ENCODE results near the gene LSP1.
A peak's percentile ranks its signal among the peaks of the same experiment; 100 is the strongest.
"Not testable (repeated sequence)": the region's sequence is repeated elsewhere in the genome, so short reads cannot be mapped to it uniquely, and the experiment has no call there.

The LSP1 gene

DNA sequence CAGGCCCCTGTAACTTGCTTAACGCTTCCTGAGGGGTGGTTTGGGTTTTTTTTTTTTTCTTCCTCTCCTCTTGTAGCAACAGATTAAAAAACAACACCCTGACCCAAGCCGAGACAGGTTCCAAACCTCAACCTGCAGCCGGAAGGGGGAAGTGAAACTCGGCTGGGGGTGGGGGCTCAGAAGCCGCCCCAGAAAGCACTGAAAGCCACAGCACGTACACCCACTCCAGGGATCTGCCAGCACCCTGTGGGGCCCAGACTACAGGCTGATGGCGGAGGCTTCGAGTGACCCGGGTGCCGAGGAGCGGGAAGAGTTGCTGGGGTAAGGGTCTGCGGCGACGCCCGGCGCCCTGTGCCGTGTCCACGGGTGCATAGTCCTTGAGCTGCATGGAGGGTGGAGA is at the start of gene LSP1:
Gene LSP1 (plus strand): TSS at position 208 of the 400 bp plus-strand sequence. CDS start 61 bp downstream, at position 269.
- peak; percentile 50 to 55 for DNase-seq (ENCODE audit: extremely low read depth in 1 of 2, low read depth in 1 of 2)

DNA sequence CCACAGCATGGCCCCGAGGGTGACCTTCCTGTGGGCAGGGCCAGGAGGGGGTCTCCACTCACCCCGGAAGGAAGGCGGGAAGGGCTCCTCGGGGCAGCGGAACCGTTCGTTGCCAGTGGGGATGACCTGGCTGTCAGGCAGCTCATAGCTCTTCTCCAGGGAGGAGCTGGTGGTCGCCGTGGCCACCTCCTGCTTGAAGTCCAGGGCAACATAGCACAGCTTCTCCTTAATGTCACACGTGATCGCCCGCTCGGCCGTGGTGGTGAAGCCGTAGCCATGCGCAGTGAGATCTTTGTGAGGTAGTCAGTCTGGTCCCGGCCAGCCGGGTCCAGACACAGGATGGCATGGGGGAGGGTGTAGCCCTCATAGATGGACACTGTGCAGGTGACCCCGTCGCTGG is 49.6 kb upstream of the LSP1 start:
- no peak for DNase-seq (ENCODE audit: extremely low read depth in 1 of 2, low read depth in 1 of 2)

- not testable (repeated sequence) for DNase-seq (ENCODE audit: extremely low read depth in 1 of 2, low read depth in 1 of 2)
Measured at GRCh38 chr11:1803835-1804519, 48.9 kb upstream of the LSP1 start.

GRCh38 chr11:1805525-1805924 is 47.4 kb upstream of the LSP1 start:
- no peak for DNase-seq (ENCODE audit: extremely low read depth in 1 of 2, low read depth in 1 of 2)

DNA sequence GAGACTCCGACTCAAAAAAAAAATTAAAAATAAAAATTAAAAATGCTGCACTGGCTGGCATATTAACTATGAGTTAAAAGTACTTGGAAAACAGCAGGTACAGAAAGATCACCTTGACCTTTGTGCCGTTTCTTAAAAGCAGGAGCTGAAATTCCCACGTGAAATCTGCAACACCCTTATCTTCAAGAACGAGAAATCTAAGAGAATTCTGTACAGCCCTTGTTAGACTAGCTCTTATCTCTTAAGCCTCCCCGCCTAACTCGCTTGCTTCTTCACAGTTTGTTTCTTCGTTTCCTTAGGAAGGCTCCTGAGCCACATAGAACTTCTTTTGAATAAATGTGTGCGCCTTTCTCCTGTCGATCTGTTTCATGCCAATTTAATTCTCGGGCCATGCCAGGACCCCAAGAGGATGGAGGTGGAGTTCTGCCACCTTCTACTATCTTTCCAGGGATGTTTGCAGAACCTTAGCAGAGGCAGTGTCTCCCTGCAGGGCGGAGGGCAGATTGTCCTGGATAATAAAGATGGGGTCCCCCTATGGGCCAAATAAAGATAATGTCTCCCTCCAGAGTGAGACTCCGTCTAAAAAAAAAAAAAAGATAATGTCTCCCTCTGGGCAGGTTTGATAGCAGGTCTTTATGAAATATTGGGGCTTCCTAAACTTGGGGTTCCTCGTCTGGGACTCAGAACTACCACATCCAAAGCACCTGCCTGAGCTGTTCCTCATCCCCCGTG is 45.5 kb upstream of the LSP1 start:
- no peak for DNase-seq (ENCODE audit: extremely low read depth in 1 of 2, low read depth in 1 of 2)

- DNase-seq (ENCODE audit: extremely low read depth in 1 of 2, low read depth in 1 of 2): no peak
Measured at GRCh38 chr11:1810761-1811160, 42.1 kb upstream of the LSP1 start.

DNA sequence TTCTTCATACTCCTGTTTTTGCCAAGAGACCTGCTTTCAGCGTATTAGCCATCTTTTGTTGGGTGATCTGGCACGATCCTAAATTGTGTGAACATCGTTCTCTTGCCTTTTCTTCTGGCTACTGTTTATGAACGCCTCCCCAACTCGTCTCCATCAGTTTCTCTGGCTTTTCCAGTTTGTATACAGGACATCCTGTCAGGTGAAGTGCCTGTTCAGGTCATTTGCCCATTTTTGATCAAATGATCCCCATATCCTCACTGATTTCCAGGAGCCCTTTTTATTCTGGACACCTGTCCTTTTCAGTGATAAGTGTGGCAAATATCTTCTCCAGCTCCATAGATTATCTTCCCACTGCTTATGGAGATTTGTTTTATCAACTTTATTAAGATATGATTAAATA is 40.6 kb upstream of the LSP1 start:
- DNase-seq (ENCODE audit: extremely low read depth in 1 of 2, low read depth in 1 of 2): no peak

DNA sequence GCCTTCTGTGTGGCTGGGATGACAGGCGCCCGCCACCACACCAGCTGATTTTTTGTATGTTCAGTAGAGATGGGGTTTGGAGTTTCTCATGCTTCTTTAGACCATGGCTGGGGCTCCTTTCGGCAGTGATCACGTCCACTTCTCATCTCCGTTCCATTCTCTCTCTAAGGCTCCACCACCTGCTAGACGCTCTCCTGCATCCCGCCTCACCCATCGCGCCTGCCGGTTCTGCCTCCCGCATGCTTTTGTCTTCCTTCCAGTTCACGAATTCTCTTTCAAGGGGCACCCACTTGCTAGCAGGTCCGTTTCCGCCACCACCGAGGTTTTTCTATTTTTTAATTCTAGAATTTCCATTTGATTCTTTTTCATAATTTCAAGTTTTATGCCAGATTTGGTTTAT is 40.1 kb upstream of the LSP1 start:
- DNase-seq (ENCODE audit: extremely low read depth in 1 of 2, low read depth in 1 of 2): no peak

GRCh38 chr11:1813356-1813755 is 39.5 kb upstream of the LSP1 start:
- not testable (repeated sequence) for DNase-seq (ENCODE audit: extremely low read depth in 1 of 2, low read depth in 1 of 2)

- DNase-seq (ENCODE audit: extremely low read depth in 1 of 2, low read depth in 1 of 2): no peak
Measured at GRCh38 chr11:1814691-1815090, 38.2 kb upstream of the LSP1 start.

GRCh38 chr11:1815311-1815710 is 37.6 kb upstream of the LSP1 start:
- no peak for DNase-seq (ENCODE audit: extremely low read depth in 1 of 2, low read depth in 1 of 2)

- DNase-seq (ENCODE audit: extremely low read depth in 1 of 2, low read depth in 1 of 2): no peak
Measured at GRCh38 chr11:1815751-1816150, 37.1 kb upstream of the LSP1 start.

GRCh38 chr11:1817000-1817399 is 35.9 kb upstream of the LSP1 start:
- no peak for DNase-seq (ENCODE audit: extremely low read depth in 1 of 2, low read depth in 1 of 2)

DNA sequence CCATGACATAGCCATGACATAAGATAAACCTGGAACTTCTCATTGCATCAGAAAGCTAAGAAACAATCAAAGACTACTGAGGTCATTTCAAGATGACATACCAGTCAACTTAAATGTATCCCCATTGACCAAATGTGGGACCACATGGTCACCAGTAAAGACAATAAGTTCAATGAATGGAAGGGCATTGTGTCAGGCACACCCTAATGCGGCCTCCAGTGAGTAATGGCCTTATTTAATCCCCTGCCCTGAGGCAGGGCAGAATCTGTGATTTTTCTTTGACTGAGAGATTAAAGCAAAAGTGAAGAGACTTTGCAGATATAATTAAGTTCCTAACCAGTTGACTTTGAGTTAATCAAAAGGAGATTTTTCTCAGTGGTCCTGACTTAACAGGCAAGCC is 35.4 kb upstream of the LSP1 start:
- DNase-seq (ENCODE audit: extremely low read depth in 1 of 2, low read depth in 1 of 2): no peak

- no peak for DNase-seq (ENCODE audit: extremely low read depth in 1 of 2, low read depth in 1 of 2)
Measured at GRCh38 chr11:1819074-1819473, 33.8 kb upstream of the LSP1 start.

GRCh38 chr11:1820463-1821325 is 32.2 kb upstream of the LSP1 start:
- no peak for DNase-seq (ENCODE audit: extremely low read depth in 1 of 2, low read depth in 1 of 2)

DNA sequence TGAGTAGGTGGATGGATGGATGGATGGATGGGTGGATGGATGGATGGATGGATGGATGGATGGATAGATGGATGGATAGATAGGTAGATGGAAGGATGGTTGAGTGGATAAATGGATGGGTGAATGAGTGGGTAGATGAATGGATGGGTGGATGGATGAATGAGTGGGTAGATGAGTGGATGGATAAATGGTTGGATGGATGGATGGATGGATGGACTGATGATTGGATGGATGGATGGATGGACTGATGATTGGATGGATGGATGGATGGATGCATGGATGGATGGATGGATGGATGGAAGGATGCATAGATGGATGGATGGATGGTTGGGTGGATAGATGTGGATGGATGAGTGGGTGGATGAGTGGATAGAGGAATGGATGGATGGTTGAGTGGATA is 31.3 kb upstream of the LSP1 start:
- no peak for DNase-seq (ENCODE audit: extremely low read depth in 1 of 2, low read depth in 1 of 2)

GRCh38 chr11:1822648-1823375 is 30.1 kb upstream of the LSP1 start:
- no peak for DNase-seq (ENCODE audit: extremely low read depth in 1 of 2, low read depth in 1 of 2)

GRCh38 chr11:1823376-1824220 is 29.3 kb upstream of the LSP1 start:
- DNase-seq (ENCODE audit: extremely low read depth in 1 of 2, low read depth in 1 of 2): no peak
